ENCODE measurements around the gene CTNNA3. TPM values are rescaled to one million over a fixed set of nuclear protein-coding genes. Genes with fewer than 3 reads are reported as not detected.

Gene CTNNA3
- total and polyA plus RNA-seq, 2 donors (not counting 3 experiments of a cell fraction or from before 2014, with no cell fraction given), result not detected

GRCh38 chr10:66368146-66368545, 1327.8 kb downstream of the CTNNA3 start:
- Histone ChIP-seq H3K36me3 (ENCODE audit: control insufficient read depth in 2 of 2, extremely low read depth in 1 of 2, insufficient read depth in 2 of 2, low read length in 2 of 2) (no peaks in the 10 kb centered on the region), H3K9me1 (replicated peaks; ENCODE audit: control insufficient read depth, extremely low read depth, insufficient read depth, low read length) (no peaks in the 10 kb centered on the region), H3K27me3 (ENCODE audit: control insufficient read depth in 2 of 2, insufficient read depth in 2 of 2, low read length in 2 of 2) (no peaks in the 10 kb centered on the region), H3K9me3 (replicated peaks; ENCODE audit: control insufficient read depth, insufficient read depth, low read length) (no peaks in the 10 kb centered on the region), H3K79me2 (ENCODE audit: control insufficient read depth, insufficient read depth, low read length) (no peaks in the 10 kb centered on the region), H2AFZ (ENCODE audit: low read depth, low read length) (no peak overlapping the region), H3K4me3 (replicated peaks in 1 of 3; ENCODE audit: insufficient read depth in 1 of 3, low read depth in 1 of 3, low read length in 3 of 3) (no peak overlapping the region), H3K27ac (ENCODE audit: insufficient read depth, low read depth, low read length) (no peak overlapping the region), H3K9ac (replicated peaks; ENCODE audit: extremely low read depth, insufficient read depth, low read length) (no peak overlapping the region), H3K4me2 (ENCODE audit: insufficient read depth, low read length) (no peak overlapping the region), H3K4me1 (ENCODE audit: control insufficient read depth, extremely low read depth, insufficient read depth, low read length) (no peaks in the 10 kb centered on the region), H4K20me1 (replicated peaks; ENCODE audit: control insufficient read depth, extremely low read depth, insufficient read depth, low read length) (no peaks in the 10 kb centered on the region)
- DNase-seq (ENCODE audit: low read depth, low spot score) (no peak), FAIRE-seq (no peak)
- dilution Hi-C loops (cut with MboI; ENCODE audit: extremely low pct_ligation_motif_present, low sequenced_read_pairs), result no loop called here
- no TSS peak for BruUV-seq (replicated peaks)
- CTCF ChIA-PET, result no interaction called here
- no peak for TF ChIP-seq MYC (IDR thresholded peaks at IDR 0.05; ENCODE audit: low read depth, low read length)
- TF ChIP-seq, protein P1, sequence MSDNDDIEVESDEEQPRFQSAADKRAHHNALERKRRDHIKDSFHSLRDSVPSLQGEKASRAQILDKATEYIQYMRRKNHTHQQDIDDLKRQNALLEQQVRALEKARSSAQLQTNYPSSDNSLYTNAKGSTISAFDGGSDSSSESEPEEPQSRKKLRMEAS (IDR thresholded peaks at IDR 0.05; ENCODE audit: insufficient read depth, insufficient read length), result no peak
- intact Hi-C loops (cut with micrococcal nuclease), result no loop called here
- POLR2A ChIA-PET, result no interaction called here

DNA sequence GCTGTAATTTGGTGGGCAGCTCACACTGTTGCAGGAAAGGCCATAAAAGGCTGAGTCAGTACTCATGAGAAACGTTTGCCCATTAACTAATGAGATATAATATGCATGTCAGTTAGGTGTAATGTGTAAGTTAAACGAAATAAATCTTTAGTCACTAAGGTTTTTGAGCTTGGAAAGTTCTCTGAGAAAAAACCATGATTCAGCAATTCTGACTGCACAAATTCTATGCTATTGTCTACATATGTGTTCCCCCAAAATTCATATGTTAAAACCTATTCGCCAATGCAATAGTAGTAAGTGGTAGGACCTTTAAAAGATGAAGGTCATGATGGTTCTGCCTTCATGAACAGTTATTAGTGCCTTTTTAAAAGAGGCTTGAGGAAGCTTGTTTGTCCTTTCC, 1329.8 kb downstream of the CTNNA3 start:
- intact Hi-C loops (cut with micrococcal nuclease), result no loop called here
- no peaks in the 10 kb centered on the region for H3K9me1 ChIP-seq (replicated peaks; ENCODE audit: control insufficient read depth, extremely low read depth, insufficient read depth, low read length)
- no peak overlapping the region for H3K4me2 ChIP-seq (ENCODE audit: insufficient read depth, low read length)
- POLR2A ChIA-PET, result no interaction called here
- H4K20me1 ChIP-seq (replicated peaks; ENCODE audit: control insufficient read depth, extremely low read depth, insufficient read depth, low read length), result no peaks in the 10 kb centered on the region
- FAIRE-seq (no peak), DNase-seq (ENCODE audit: low read depth, low spot score) (no peak)
- H3K79me2 ChIP-seq (ENCODE audit: control insufficient read depth, insufficient read depth, low read length), result no peaks in the 10 kb centered on the region
- H2AFZ ChIP-seq (ENCODE audit: low read depth, low read length), result no peak overlapping the region
- H3K36me3 ChIP-seq (ENCODE audit: control insufficient read depth in 2 of 2, extremely low read depth in 1 of 2, insufficient read depth in 2 of 2, low read length in 2 of 2), result no peaks in the 10 kb centered on the region
- TF ChIP-seq MYC (IDR thresholded peaks at IDR 0.05; ENCODE audit: low read depth, low read length), result no peak
- TF ChIP-seq POLR2AphosphoS5 (IDR thresholded peaks at IDR 0.05; ENCODE audit: insufficient read depth, low read depth, low read length), result no peak
- TF ChIP-seq, protein P1 (IDR thresholded peaks at IDR 0.05; ENCODE audit: insufficient read depth, insufficient read length), result no peak
- TF ChIP-seq, protein P2, sequence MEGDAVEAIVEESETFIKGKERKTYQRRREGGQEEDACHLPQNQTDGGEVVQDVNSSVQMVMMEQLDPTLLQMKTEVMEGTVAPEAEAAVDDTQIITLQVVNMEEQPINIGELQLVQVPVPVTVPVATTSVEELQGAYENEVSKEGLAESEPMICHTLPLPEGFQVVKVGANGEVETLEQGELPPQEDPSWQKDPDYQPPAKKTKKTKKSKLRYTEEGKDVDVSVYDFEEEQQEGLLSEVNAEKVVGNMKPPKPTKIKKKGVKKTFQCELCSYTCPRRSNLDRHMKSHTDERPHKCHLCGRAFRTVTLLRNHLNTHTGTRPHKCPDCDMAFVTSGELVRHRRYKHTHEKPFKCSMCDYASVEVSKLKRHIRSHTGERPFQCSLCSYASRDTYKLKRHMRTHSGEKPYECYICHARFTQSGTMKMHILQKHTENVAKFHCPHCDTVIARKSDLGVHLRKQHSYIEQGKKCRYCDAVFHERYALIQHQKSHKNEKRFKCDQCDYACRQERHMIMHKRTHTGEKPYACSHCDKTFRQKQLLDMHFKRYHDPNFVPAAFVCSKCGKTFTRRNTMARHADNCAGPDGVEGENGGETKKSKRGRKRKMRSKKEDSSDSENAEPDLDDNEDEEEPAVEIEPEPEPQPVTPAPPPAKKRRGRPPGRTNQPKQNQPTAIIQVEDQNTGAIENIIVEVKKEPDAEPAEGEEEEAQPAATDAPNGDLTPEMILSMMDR (IDR thresholded peaks at IDR 0.05; ENCODE audit: extremely low read depth in 1 of 2, insufficient read depth in 1 of 2, low read depth in 1 of 2, low read length in 2 of 2), result no peak
- no peak for TF ChIP-seq JUN (IDR thresholded peaks at IDR 0.05; ENCODE audit: borderline replicate concordance, insufficient read depth, insufficient read length, low read depth)
- no peak for TF ChIP-seq EZH2 (IDR thresholded peaks at IDR 0.05; ENCODE audit: borderline replicate concordance, low read depth, low read length, severe bottlenecking)
- no peak for TF ChIP-seq FOS (IDR thresholded peaks at IDR 0.05; ENCODE audit: borderline replicate concordance, insufficient read depth, low read length)
- no peak for TF ChIP-seq GATA2 (IDR thresholded peaks at IDR 0.05; ENCODE audit: insufficient read depth, insufficient read length, low read depth, low read length)
- no peak for TF ChIP-seq POLR2A (IDR thresholded peaks at IDR 0.05; ENCODE audit: low read depth, low read length)
- H3K4me1 ChIP-seq (ENCODE audit: control insufficient read depth, extremely low read depth, insufficient read depth, low read length), result no peaks in the 10 kb centered on the region
- dilution Hi-C loops (cut with MboI; ENCODE audit: extremely low pct_ligation_motif_present, low sequenced_read_pairs), result no loop called here
- BruUV-seq (replicated peaks), result no TSS peak
- no peaks in the 10 kb centered on the region for H3K27me3 ChIP-seq (ENCODE audit: control insufficient read depth in 2 of 2, insufficient read depth in 2 of 2, low read length in 2 of 2)
- H3K9me3 ChIP-seq (replicated peaks; ENCODE audit: control insufficient read depth, insufficient read depth, low read length), result no peaks in the 10 kb centered on the region
- CTCF ChIA-PET, result no interaction called here
- H3K27ac ChIP-seq (ENCODE audit: insufficient read depth, low read depth, low read length), result no peak overlapping the region
- no peak overlapping the region for H3K4me3 ChIP-seq (replicated peaks in 1 of 3; ENCODE audit: insufficient read depth in 1 of 3, low read depth in 1 of 3, low read length in 3 of 3)
- H3K9ac ChIP-seq (replicated peaks; ENCODE audit: extremely low read depth, insufficient read depth, low read length), result no peak overlapping the region
